Measurements from ENCODE around the gene BASP1. TPM values are rescaled to one million over a fixed set of nuclear protein-coding genes. Genes with fewer than 3 reads are reported as not detected.

Gene BASP1
- total RNA-seq (1 to 10 TPM; 1.5 to 2.4 TPM), polyA plus RNA-seq (under 1 TPM in 2 of 3 donors, not detected in 1; 0.09 to 0.16 TPM), total RNA-seq (0 to 0.26 (median 0.07) reads per million in 6 experiments)

GRCh38 chr5:17217493-17218352 is at the start of gene BASP1:
BASP1 (plus strand) TSS chr5:17217631; CDS start chr5:17275217, 57,586 bp downstream.
- POLR2A ChIA-PET: no interaction called here
- peak within 1 kb of the TSS; percentile 55 to 84 (median 70) for H3K4me3 Mint-ChIP-seq

GRCh38 chr5:17169507-17169906 is 47.9 kb upstream of the BASP1 start:
- Mint-ChIP-seq H3K36me3 (no peaks in the 10 kb centered on the region), H3K27ac (no peak overlapping the region), H3K4me3 (no peak overlapping the region), H3K4me1 (no peaks in the 10 kb centered on the region), H3K27me3 (peaks cover 0 to 15% (median under 1%) of the 10 kb centered on the region in 5 donors), H3K9me3 (peaks cover 0 to 2% (median 0%) of the 10 kb centered on the region in 9 donors)
- DNase-seq: no peak
- no peak for ATAC-seq
- POLR2A ChIA-PET: no interaction called here

More at GRCh38 chr5:17217493-17218352, at the start of gene BASP1:
- DNase-seq: peak in 6 of 10 donors; percentile 3 to 67 (median 22)
- Mint-ChIP-seq H3K27ac (peak within 1 kb of the TSS in 2 of 10 donors; percentile 18 to 94), H3K9me3 (peaks cover 0 to 14% (median 0%) of the 10 kb centered on the region in 9 donors), H3K36me3 (peaks cover 0 to 6% (median 2%) of the 10 kb centered on the region in 3 donors), H3K4me1 (peaks cover 8 to 29% (median 20%) of the 10 kb centered on the region in 4 donors), H3K27me3 (peaks cover 17 to 55% (median 29%) of the 10 kb centered on the region in 5 donors)
- peak; percentile 50 to 56 for ATAC-seq

GRCh38 chr5:17172791-17173190 is 44.6 kb upstream of the BASP1 start:
- H3K27me3 Mint-ChIP-seq: peaks cover 0 to 15% (median 2%) of the 10 kb centered on the region in 5 donors
- H3K4me1 Mint-ChIP-seq: no peaks in the 10 kb centered on the region
- H3K27ac Mint-ChIP-seq: no peak overlapping the region

GRCh38 chr5:17174965-17175364 is 42.5 kb upstream of the BASP1 start:
- DNase-seq (no peak), ATAC-seq (no peak)
- POLR2A ChIA-PET: no interaction called here
- H3K4me3 Mint-ChIP-seq: no peak overlapping the region
- no peaks in the 10 kb centered on the region for H3K4me1 Mint-ChIP-seq
- H3K27me3 Mint-ChIP-seq: peaks cover 0 to 17% (median 2%) of the 10 kb centered on the region in 5 donors
- H3K9me3 Mint-ChIP-seq: no peaks in the 10 kb centered on the region
- H3K27ac Mint-ChIP-seq: no peak overlapping the region
- H3K36me3 Mint-ChIP-seq: no peaks in the 10 kb centered on the region

More at GRCh38 chr5:17172791-17173190, 44.6 kb upstream of the BASP1 start:
- POLR2A ChIA-PET: no interaction called here
- DNase-seq (no peak), ATAC-seq (no peak)
- Mint-ChIP-seq H3K9me3 (peaks cover 0 to 2% (median 0%) of the 10 kb centered on the region in 9 donors), H3K4me3 (no peak overlapping the region), H3K36me3 (no peaks in the 10 kb centered on the region)

- Mint-ChIP-seq H3K27ac (no peak overlapping the region), H3K4me1 (no peaks in the 10 kb centered on the region), H3K27me3 (peaks cover 0 to 7% (median 3%) of the 10 kb centered on the region in 5 donors), H3K9me3 (no peaks in the 10 kb centered on the region), H3K4me3 (no peak overlapping the region), H3K36me3 (no peaks in the 10 kb centered on the region)
- no peak for DNase-seq
- no peak for ATAC-seq
- POLR2A ChIA-PET: no interaction called here
Measured at GRCh38 chr5:17177501-17178372, 39.7 kb upstream of the BASP1 start.

GRCh38 chr5:17178373-17178675 is 39.1 kb upstream of the BASP1 start:
- DNase-seq (no peak), ATAC-seq (no peak)
- Mint-ChIP-seq H3K36me3 (no peaks in the 10 kb centered on the region), H3K4me3 (no peak overlapping the region), H3K4me1 (no peaks in the 10 kb centered on the region), H3K9me3 (no peaks in the 10 kb centered on the region), H3K27me3 (peaks cover 0 to 7% (median 3%) of the 10 kb centered on the region in 5 donors), H3K27ac (no peak overlapping the region)
- POLR2A ChIA-PET: no interaction called here

GRCh38 chr5:17180330-17180843 is 37.0 kb upstream of the BASP1 start:
- no peaks in the 10 kb centered on the region for H3K9me3 Mint-ChIP-seq
- no peak overlapping the region for H3K27ac Mint-ChIP-seq
- POLR2A ChIA-PET: no interaction called here
- DNase-seq (no peak), ATAC-seq (no peak)
- peaks cover 0 to 6% (median 4%) of the 10 kb centered on the region in 5 donors for H3K27me3 Mint-ChIP-seq
- H3K4me1 Mint-ChIP-seq: no peaks in the 10 kb centered on the region
- H3K4me3 Mint-ChIP-seq: no peak overlapping the region
- no peaks in the 10 kb centered on the region for H3K36me3 Mint-ChIP-seq

- POLR2A ChIA-PET: no interaction called here
- no peak overlapping the region for H3K27ac Mint-ChIP-seq
- no peaks in the 10 kb centered on the region for H3K36me3 Mint-ChIP-seq
- H3K4me3 Mint-ChIP-seq: no peak overlapping the region
- H3K4me1 Mint-ChIP-seq: no peaks in the 10 kb centered on the region
- DNase-seq (no peak), ATAC-seq (no peak)
- H3K27me3 Mint-ChIP-seq: peaks cover 0 to 6% (median 4%) of the 10 kb centered on the region in 5 donors
- H3K9me3 Mint-ChIP-seq: no peaks in the 10 kb centered on the region
Measured at GRCh38 chr5:17180864-17181723, 36.3 kb upstream of the BASP1 start.

GRCh38 chr5:17182494-17182893 is 34.9 kb upstream of the BASP1 start:
- DNase-seq: no peak
- H3K4me3 Mint-ChIP-seq: no peak overlapping the region
- peaks cover 0 to 4% (median 0%) of the 10 kb centered on the region in 4 donors for H3K4me1 Mint-ChIP-seq
- H3K36me3 Mint-ChIP-seq: no peaks in the 10 kb centered on the region
- POLR2A ChIA-PET: no interaction called here
- peaks cover 0 to 15% (median 8%) of the 10 kb centered on the region in 5 donors for H3K27me3 Mint-ChIP-seq
- ATAC-seq: no peak
- no peaks in the 10 kb centered on the region for H3K9me3 Mint-ChIP-seq
- no peak overlapping the region for H3K27ac Mint-ChIP-seq

GRCh38 chr5:17182981-17183380 is 34.5 kb upstream of the BASP1 start:
- H3K9me3 Mint-ChIP-seq: no peaks in the 10 kb centered on the region
- H3K4me1 Mint-ChIP-seq: peaks cover 0 to 4% (median 0%) of the 10 kb centered on the region in 4 donors
- POLR2A ChIA-PET: no interaction called here
- H3K27ac Mint-ChIP-seq: no peak overlapping the region
- ATAC-seq (no peak), DNase-seq (no peak)
- no peak overlapping the region for H3K4me3 Mint-ChIP-seq
- H3K27me3 Mint-ChIP-seq: peaks cover 0 to 18% (median 9%) of the 10 kb centered on the region in 5 donors
- no peaks in the 10 kb centered on the region for H3K36me3 Mint-ChIP-seq

GRCh38 chr5:17183831-17184230 is 33.6 kb upstream of the BASP1 start:
- no peak for DNase-seq
- Mint-ChIP-seq H3K27ac (no peak overlapping the region), H3K36me3 (no peaks in the 10 kb centered on the region), H3K27me3 (peaks cover 2 to 21% (median 11%) of the 10 kb centered on the region in 5 donors), H3K9me3 (no peaks in the 10 kb centered on the region), H3K4me1 (peaks cover 0 to 4% (median 0%) of the 10 kb centered on the region in 4 donors), H3K4me3 (no peak overlapping the region)
- POLR2A ChIA-PET: no interaction called here
- ATAC-seq: no peak

- Mint-ChIP-seq H3K4me3 (no peak overlapping the region), H3K27me3 (peaks cover 5 to 29% (median 13%) of the 10 kb centered on the region in 5 donors), H3K27ac (no peak overlapping the region), H3K4me1 (peaks cover 0 to 5% (median 2%) of the 10 kb centered on the region in 4 donors), H3K36me3 (no peaks in the 10 kb centered on the region), H3K9me3 (no peaks in the 10 kb centered on the region)
- POLR2A ChIA-PET: no interaction called here
- DNase-seq: no peak
- ATAC-seq: no peak
Measured at GRCh38 chr5:17184588-17184987, 32.8 kb upstream of the BASP1 start.

Data from naive thymus-derived CD8-positive, alpha-beta T cell (primary cell).